GM12873 (cell line): ENCODE data around the gene MTREX.

ENCODE experiments used
- TF ChIP-seq, protein P1 (sequence below): IDR thresholded peaks from 2 replicates; pipeline ENCODE4 v1.5.1; 2012; ENCODE audit warnings: low read depth, mild to moderate bottlenecking, moderate library complexity, low read length, control low read depth; ENCODE audit not compliant: insufficient read depth; ENCODE audit errors: missing control alignments

Gene MTREX

DNA sequence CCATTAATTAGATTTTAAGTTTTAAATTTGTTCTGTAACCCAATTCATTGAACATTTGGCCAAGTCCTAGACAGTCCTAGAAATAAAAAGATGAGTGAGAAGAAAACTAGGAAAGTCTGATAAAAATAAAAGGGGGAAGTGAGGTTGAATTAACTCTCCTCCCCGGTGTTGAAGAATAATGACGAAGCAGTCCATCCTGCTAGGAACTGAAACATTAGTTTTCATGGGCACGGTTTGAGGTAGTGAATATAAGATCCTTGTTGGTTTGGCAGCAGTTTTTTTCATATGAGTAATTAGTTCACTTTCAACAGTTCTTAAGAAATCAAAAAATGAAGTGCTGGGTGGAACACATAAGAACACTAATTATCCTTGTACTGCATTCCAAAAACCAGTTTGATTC, 103.1 kb downstream of the MTREX start:
- TF ChIP-seq, protein P1, sequence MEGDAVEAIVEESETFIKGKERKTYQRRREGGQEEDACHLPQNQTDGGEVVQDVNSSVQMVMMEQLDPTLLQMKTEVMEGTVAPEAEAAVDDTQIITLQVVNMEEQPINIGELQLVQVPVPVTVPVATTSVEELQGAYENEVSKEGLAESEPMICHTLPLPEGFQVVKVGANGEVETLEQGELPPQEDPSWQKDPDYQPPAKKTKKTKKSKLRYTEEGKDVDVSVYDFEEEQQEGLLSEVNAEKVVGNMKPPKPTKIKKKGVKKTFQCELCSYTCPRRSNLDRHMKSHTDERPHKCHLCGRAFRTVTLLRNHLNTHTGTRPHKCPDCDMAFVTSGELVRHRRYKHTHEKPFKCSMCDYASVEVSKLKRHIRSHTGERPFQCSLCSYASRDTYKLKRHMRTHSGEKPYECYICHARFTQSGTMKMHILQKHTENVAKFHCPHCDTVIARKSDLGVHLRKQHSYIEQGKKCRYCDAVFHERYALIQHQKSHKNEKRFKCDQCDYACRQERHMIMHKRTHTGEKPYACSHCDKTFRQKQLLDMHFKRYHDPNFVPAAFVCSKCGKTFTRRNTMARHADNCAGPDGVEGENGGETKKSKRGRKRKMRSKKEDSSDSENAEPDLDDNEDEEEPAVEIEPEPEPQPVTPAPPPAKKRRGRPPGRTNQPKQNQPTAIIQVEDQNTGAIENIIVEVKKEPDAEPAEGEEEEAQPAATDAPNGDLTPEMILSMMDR, result no peak

DNA sequence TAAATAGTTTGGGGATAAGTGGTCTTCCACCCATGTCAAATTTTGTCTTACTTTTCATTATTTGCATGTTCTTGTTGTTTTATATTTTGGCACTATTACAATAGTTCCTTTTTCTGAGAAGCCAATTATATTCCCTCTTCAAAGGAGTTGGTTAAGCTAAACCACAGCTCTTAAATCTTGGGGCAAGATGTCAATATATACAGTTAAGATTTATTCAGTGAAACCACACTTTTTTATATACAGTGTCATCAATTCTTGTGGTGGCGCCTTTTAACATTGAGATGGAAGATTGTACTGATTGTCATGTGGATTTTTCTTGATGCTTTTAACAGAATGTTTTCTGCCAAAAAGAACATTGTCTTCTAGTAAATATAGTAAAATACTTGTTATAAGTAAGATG, 104.1 kb downstream of the MTREX start:
- TF ChIP-seq, protein P1, result no peak

DNA sequence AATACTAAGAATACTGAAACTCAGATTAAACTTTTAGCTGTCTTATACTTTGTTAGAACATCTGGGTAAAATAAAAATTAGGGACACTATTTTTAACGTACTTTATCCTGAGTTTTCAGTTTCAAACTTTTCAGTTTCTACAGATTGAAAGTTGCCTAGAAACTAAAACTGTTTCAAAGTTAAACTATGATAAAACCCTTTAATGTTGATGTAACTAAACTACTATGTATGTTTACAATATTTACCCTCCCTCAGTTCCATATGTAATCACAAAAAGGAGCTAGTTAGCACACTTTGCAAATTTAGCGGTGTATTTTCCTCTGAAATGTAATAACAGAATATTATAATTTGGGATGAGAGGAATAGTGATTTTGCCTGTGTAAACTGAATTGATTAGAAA, 105.9 kb downstream of the MTREX start:
- TF ChIP-seq, protein P1, result no peak

DNA sequence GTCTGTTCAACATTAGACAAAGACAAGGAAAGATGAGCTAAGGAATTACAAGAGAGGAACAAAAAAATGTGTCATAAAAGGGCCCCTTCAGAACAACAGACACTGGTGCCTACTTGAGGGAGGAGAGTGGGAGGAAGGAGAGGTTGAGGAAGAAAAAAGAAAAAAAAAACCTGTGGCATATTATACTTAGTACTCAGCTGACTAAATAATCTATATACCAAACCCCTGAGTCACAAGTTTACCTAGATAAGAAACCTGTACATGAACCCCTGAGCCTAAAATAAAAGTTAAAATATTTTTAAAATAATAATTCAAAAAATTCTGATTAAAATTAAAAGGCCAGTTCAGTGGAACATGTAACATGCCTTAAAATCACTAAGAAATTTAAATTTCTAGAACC, 107.3 kb downstream of the MTREX start:
- TF ChIP-seq, protein P1, result no peak

DNA sequence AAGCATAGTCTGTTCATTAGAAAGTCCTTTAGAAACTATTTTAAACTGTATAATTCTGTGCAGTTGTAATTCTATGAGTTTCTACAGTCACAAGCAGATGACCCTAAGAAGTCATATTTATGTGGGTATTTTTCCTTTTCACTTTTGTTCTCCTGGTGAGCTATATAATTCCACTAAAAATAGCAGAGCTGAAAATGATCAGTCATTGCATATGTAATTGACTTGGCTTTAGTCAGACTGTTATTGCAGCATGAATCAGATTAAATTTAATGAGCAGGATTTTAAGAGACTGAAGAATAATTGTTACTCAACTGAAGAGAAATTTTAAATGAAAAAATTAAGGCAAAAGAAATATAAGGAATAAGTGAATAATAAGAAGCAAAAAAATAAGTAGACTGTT, 108.5 kb downstream of the MTREX start:
- TF ChIP-seq, protein P1, result no peak

DNA sequence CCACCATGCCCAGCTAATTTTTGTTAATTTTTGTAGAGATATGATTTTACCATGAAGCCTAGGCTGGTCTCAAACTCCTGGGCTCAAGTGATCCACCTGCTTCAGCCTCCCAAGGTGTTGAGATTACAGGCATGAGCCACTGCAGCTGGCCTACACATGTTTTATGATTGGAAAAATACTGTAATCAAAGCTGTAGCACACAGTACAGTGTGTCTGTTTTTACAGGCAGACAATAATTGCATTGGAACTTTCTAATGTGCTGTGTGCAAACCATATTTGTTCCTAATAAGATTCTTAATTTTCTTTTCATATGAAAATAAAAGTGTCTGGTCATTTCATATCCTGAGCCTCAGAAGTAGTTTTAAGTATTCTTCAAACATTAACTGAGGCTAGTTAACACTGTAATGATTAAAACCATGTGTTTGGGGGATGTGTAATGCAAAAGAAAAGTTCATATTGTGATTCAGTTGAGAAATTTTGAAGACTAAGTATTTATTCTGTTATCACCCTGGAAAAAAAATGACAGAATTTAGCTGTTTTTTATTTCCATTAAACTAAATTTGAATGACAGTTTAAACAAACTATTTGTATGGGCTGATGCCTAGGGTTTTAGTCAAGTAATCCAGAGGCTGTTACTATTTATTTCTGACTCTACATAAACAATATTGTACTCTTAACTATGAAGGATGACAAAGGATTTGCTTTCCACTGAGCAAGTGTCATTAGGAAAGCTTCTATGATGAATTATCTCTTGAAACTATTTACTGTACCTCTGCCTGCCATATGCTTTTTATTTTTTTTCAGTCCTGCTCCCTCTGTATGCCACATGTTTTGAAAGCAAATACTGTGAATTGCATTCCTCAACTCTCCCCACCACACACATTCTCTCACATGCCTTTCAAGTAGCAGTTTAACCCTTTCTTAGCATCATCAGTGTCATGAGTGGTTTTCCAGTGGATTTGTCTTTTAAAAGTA, 111.5 kb downstream of the MTREX start:
- TF ChIP-seq, protein P1, result no peak

DNA sequence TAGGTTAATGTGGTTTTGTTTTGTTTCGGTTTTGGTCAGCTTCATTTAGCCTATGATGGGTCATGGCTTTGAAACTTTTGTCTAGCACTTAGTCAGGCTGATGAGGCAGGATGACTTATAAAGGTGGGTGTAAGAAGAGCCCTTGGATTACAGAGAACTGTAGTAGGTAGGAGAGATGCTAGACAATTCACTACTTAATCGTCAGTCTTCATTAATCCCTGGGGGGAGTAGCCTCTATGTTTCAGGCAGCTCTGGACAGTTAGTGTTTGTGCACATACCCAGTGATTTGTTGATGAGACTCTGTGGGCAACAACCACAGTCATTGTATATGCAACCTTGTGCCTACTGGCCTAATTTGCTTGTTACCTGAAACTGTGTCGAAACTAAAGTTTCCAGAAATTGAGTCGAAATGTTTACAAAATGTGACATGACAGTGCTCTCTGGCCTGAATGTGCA, 113.3 kb downstream of the MTREX start:
- TF ChIP-seq, protein P1, result no peak
